ENCODE results near the gene SRGAP3.

The SRGAP3 gene

DNA sequence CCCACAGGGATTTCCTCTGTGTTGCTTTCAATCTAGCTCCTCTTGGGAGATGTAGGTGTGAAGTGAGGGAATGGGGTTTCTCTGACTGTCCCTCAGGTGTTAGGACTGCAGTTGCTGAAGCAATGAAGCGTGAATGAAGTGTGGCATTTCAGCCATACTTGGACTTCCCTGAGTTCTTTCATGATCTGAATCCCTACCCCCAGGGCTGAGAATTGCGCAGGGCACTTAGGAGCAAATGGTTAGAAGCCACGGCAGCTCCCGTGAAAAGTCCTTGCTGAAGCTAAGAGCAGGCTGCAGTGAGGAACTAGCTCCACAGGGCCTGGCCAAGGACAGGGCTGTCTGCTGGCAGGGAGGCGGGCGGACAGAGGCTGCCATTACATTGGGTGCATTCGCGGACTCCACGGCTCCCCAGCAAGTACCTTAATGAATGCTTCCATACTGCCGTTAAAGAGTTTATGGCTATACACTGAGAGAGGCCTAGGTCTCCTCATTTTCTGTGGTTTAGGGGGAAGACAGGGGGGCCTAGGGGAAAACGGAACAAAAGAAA lies 217.1 kb downstream of the SRGAP3 start:
- ATAC-seq: no peak
- TF ChIP-seq, protein P1, sequence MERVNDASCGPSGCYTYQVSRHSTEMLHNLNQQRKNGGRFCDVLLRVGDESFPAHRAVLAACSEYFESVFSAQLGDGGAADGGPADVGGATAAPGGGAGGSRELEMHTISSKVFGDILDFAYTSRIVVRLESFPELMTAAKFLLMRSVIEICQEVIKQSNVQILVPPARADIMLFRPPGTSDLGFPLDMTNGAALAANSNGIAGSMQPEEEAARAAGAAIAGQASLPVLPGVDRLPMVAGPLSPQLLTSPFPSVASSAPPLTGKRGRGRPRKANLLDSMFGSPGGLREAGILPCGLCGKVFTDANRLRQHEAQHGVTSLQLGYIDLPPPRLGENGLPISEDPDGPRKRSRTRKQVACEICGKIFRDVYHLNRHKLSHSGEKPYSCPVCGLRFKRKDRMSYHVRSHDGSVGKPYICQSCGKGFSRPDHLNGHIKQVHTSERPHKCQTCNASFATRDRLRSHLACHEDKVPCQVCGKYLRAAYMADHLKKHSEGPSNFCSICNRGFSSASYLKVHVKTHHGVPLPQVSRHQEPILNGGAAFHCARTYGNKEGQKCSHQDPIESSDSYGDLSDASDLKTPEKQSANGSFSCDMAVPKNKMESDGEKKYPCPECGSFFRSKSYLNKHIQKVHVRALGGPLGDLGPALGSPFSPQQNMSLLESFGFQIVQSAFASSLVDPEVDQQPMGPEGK (CRISPR knock-in tag; IDR thresholded peaks at IDR 0.05; ENCODE audit: borderline replicate concordance): no peak
- TF ChIP-seq ZFP3 (CRISPR knock-in tag; IDR thresholded peaks at IDR 0.05) (no peak), SNAI2 (CRISPR knock-in tag; IDR thresholded peaks at IDR 0.05) (no peak), ISL1 (CRISPR knock-in tag; IDR thresholded peaks at IDR 0.05) (no peak), ARNTL (CRISPR knock-in tag; IDR thresholded peaks at IDR 0.05; ENCODE audit: borderline replicate concordance, low read depth) (no peak), PPARA (CRISPR knock-in tag; IDR thresholded peaks at IDR 0.05; ENCODE audit: borderline replicate concordance) (no peak), TOX (CRISPR knock-in tag; IDR thresholded peaks at IDR 0.05; ENCODE audit: borderline replicate concordance) (no peak), BACH2 (CRISPR knock-in tag; IDR thresholded peaks at IDR 0.05; ENCODE audit: borderline replicate concordance) (no peak), OSR1 (CRISPR knock-in tag; IDR thresholded peaks at IDR 0.05) (no peak), ZFP30 (CRISPR knock-in tag; IDR thresholded peaks at IDR 0.05) (no peak), GLIS3 (CRISPR knock-in tag; IDR thresholded peaks at IDR 0.05) (no peak)
- TF ChIP-seq, protein P2, sequence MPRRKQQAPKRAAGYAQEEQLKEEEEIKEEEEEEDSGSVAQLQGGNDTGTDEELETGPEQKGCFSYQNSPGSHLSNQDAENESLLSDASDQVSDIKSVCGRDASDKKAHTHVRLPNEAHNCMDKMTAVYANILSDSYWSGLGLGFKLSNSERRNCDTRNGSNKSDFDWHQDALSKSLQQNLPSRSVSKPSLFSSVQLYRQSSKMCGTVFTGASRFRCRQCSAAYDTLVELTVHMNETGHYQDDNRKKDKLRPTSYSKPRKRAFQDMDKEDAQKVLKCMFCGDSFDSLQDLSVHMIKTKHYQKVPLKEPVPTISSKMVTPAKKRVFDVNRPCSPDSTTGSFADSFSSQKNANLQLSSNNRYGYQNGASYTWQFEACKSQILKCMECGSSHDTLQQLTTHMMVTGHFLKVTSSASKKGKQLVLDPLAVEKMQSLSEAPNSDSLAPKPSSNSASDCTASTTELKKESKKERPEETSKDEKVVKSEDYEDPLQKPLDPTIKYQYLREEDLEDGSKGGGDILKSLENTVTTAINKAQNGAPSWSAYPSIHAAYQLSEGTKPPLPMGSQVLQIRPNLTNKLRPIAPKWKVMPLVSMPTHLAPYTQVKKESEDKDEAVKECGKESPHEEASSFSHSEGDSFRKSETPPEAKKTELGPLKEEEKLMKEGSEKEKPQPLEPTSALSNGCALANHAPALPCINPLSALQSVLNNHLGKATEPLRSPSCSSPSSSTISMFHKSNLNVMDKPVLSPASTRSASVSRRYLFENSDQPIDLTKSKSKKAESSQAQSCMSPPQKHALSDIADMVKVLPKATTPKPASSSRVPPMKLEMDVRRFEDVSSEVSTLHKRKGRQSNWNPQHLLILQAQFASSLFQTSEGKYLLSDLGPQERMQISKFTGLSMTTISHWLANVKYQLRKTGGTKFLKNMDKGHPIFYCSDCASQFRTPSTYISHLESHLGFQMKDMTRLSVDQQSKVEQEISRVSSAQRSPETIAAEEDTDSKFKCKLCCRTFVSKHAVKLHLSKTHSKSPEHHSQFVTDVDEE (CRISPR knock-in tag; IDR thresholded peaks at IDR 0.05): no peak

DNA sequence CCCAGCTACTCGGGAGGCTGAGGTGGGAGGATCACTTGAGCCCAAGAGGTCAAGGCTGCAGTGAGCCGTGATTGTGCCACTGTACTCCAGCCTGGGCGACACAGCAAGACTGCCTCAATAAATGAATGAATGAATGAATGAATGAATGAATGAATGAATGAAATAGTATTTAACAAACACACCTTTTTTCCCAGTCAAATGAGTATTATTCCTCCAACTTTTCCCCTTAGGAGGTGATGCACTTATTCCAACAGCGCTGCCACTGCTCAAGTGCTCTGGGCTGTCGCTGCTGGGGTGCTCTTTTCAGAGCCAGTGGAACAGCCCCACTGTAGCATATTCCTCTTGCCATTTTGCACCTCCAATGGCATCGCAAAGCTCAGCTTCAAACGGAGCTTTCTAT lies 219.4 kb downstream of the SRGAP3 start:
- TF ChIP-seq OSR1 (CRISPR knock-in tag; IDR thresholded peaks at IDR 0.05) (no peak), TOX (CRISPR knock-in tag; IDR thresholded peaks at IDR 0.05; ENCODE audit: borderline replicate concordance) (no peak), SNAI2 (CRISPR knock-in tag; IDR thresholded peaks at IDR 0.05) (no peak), CSDC2 (CRISPR knock-in tag; IDR thresholded peaks at IDR 0.05) (no peak), ZFP30 (CRISPR knock-in tag; IDR thresholded peaks at IDR 0.05) (no peak), TCF4 (CRISPR knock-in tag; IDR thresholded peaks at IDR 0.05; ENCODE audit: borderline replicate concordance) (no peak), GLIS3 (CRISPR knock-in tag; IDR thresholded peaks at IDR 0.05) (no peak), ZFP3 (CRISPR knock-in tag; IDR thresholded peaks at IDR 0.05) (no peak)
- TF ChIP-seq, protein P3, sequence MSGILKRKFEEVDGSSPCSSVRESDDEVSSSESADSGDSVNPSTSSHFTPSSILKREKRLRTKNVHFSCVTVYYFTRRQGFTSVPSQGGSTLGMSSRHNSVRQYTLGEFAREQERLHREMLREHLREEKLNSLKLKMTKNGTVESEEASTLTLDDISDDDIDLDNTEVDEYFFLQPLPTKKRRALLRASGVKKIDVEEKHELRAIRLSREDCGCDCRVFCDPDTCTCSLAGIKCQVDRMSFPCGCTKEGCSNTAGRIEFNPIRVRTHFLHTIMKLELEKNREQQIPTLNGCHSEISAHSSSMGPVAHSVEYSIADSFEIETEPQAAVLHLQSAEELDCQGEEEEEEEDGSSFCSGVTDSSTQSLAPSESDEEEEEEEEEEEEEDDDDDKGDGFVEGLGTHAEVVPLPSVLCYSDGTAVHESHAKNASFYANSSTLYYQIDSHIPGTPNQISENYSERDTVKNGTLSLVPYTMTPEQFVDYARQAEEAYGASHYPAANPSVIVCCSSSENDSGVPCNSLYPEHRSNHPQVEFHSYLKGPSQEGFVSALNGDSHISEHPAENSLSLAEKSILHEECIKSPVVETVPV (CRISPR knock-in tag; IDR thresholded peaks at IDR 0.05): no peak
- no peak for ATAC-seq

DNA sequence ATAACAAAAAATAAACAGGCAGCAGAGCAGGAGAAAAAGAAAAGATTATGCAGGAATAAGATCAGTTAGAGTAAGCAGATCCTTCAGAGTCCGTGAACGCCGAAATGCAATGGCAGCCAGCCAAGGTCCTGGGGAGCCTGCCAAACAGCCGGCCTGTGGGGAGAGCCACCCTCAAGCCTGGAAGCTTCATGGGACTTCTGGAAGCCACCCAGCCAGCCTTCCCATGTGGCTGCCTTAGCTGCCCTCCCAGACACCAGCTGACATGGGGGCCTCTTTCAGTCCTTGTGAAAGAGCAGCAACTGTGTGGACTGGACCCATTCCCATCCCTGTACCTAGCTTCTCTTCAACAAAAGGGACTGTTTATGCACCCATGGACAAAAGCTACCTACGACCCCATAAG lies 221.3 kb downstream of the SRGAP3 start:
- TF ChIP-seq, protein P1 (CRISPR knock-in tag; IDR thresholded peaks at IDR 0.05; ENCODE audit: borderline replicate concordance): no peak
- TF ChIP-seq GLIS3 (CRISPR knock-in tag; IDR thresholded peaks at IDR 0.05): no peak
- TF ChIP-seq, protein P2 (CRISPR knock-in tag; IDR thresholded peaks at IDR 0.05): no peak
- peak; percentile 83 for ATAC-seq
